Lower leg skin (tissue), 4 donors: Measurements from ENCODE around the gene ZSCAN2. TPM values are rescaled to one million over a fixed set of nuclear protein-coding genes. Genes with fewer than 3 reads are reported as not detected.

ENCODE experiments used
- DNase-seq, 2 donors: peaks; one replicate each; pipeline ENCODE4 v3.0.0-alpha.2; 2019; ENCODE audit warnings: low spot score in 2 of 2
- H3K4me3 ChIP-seq: fragments of 200-600 bp; sonication (generic); 2 replicates; pipeline ENCODE4 v1.5.1; 2017; ENCODE audit warnings: mild to moderate bottlenecking, low read depth; ENCODE audit not compliant: poor library complexity, severe bottlenecking
- POLR2A ChIP-seq, 2 donors: fragments of 450-650 bp; IDR thresholded peaks; one replicate each; pipeline ENCODE4 v1.6.1; 2016 to 2017; ENCODE audit warnings: antibody characterized with exemption in 2 of 2, mild to moderate bottlenecking in 1 of 2, moderate library complexity in 1 of 2
- WGBS, 2 donors: methylation state at CpG; one replicate each; pipeline ENCODE4 v1.1.5; 2018; 5-methylcytosine and 5-hydroxymethylcytosine counted together
- intact Hi-C: fragments of 100-400 bp; cut with DNase I; formaldehyde crosslinking; loops from one replicate; pipeline ENCODE4 v1.15.0; 2023; ENCODE audit warnings: low total_unique reads
- total RNA-seq, 4 donors: library from RNA; depleted of rRNA; stranded (reverse); fragments of >200 nt; gene quantifications; one replicate each; pipeline ENCODE4 v1.1.0, GENCODE V29; 2016
- TF ChIP-seq, protein P1 (sequence below), 3 donors: fragments of 450-650 bp; IDR thresholded peaks; one replicate each; pipeline ENCODE4 v1.5.1; 2016; ENCODE audit warnings: antibody characterized with exemption in 3 of 3, mild to moderate bottlenecking in 3 of 3, moderate library complexity in 2 of 3

ZSCAN2 gene
- total RNA-seq, 4 donors from 2014 or later = 3.0 to 11.4 (median 6.7) TPM

GRCh38 chr15:84659904-84660781, 59.3 kb downstream of the ZSCAN2 start:
- no peak for DNase-seq
- TF ChIP-seq, protein P1, sequence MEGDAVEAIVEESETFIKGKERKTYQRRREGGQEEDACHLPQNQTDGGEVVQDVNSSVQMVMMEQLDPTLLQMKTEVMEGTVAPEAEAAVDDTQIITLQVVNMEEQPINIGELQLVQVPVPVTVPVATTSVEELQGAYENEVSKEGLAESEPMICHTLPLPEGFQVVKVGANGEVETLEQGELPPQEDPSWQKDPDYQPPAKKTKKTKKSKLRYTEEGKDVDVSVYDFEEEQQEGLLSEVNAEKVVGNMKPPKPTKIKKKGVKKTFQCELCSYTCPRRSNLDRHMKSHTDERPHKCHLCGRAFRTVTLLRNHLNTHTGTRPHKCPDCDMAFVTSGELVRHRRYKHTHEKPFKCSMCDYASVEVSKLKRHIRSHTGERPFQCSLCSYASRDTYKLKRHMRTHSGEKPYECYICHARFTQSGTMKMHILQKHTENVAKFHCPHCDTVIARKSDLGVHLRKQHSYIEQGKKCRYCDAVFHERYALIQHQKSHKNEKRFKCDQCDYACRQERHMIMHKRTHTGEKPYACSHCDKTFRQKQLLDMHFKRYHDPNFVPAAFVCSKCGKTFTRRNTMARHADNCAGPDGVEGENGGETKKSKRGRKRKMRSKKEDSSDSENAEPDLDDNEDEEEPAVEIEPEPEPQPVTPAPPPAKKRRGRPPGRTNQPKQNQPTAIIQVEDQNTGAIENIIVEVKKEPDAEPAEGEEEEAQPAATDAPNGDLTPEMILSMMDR (IDR thresholded peaks at IDR 0.05) = no peak
- TF ChIP-seq POLR2A (IDR thresholded peaks at IDR 0.05) = no peak
- intact Hi-C loops = no loop called here
- H3K4me3 ChIP-seq = no peak overlapping the region
- WGBS, 2 donors = 76 to 81% methylated on average over 4 of the region's 4 CpGs

DNA sequence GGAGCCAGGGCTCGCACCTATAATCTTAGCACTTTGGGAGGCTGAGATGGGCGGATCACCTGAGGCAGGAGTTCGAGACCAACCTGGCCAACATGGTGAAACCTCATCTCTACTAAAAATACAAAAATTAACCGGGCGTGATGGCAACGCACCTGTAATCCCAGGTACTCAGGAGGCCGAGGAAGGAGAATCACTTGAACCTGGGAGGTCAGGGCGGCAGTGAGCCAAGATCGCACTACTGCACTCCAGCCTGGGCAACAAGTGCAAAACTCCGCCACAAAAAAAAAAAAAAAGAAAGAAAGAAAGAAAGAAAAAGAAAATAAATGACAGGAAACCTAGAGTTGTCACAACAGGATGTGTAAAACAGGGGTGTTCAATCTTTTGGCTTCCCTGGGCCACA, 60.2 kb downstream of the ZSCAN2 start:
- 89 to 95% methylated on average over 10 of the region's 10 CpGs for WGBS, 2 donors
- TF ChIP-seq, protein P1 (IDR thresholded peaks at IDR 0.05) = no peak
- TF ChIP-seq POLR2A (IDR thresholded peaks at IDR 0.05) = no peak

DNA sequence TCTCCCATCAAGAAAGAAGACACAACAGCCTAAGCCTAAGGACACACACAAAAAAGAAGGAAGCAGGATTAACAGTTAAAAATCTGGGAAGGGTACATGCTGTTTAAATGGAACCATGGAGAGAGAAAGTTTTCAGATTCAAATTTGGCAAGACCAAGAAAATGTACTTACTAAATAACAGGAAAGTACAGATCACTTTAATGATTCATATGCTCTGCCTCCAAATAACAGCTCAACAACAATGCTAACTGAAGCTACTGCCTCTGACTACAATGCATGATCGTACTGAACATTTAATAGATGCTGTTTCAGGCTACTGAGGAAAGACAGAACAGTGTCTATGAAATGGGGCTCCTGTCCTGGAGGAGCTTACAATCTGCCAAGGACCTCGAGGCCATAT, 65.6 kb downstream of the ZSCAN2 start:
- no peak overlapping the region for H3K4me3 ChIP-seq
- no peak for DNase-seq
- 77 to 89% methylated on average over 2 of the region's 2 CpGs for WGBS, 2 donors
- intact Hi-C loops = no loop called here
- TF ChIP-seq, protein P1 (IDR thresholded peaks at IDR 0.05) = no peak
- no peak for TF ChIP-seq POLR2A (IDR thresholded peaks at IDR 0.05)

More for the DNA sequence above, 60.2 kb downstream of the ZSCAN2 start:
- intact Hi-C loops = no loop called here
- H3K4me3 ChIP-seq = no peak overlapping the region
- DNase-seq = no peak

GRCh38 chr15:84668221-84668982, 67.6 kb downstream of the ZSCAN2 start:
- no peak for DNase-seq
- WGBS, 2 donors = 94 to 98% methylated on average over 3 of the region's 3 CpGs
- intact Hi-C loops = no loop called here
- no peak overlapping the region for H3K4me3 ChIP-seq
- no peak for TF ChIP-seq POLR2A (IDR thresholded peaks at IDR 0.05)
- TF ChIP-seq, protein P1 (IDR thresholded peaks at IDR 0.05) = no peak

DNA sequence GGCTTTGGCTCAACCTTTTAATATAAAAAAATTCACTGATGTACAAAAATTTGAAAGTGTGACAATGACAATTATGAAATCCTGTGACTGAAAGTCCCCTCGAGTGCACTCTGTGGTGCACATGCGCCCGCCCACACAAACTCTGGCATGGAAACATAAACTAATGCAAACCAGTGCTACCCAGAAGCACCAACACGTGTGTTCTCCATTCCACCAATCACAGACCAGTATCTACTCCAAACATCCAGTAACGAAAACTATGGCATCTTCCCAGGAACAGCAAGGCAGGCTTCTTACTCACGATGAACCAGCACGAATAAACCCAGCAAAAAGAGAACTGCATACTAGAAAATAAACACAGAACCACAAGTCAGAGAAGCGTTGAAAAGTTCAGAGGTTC, 68.9 kb downstream of the ZSCAN2 start:
- no peak for TF ChIP-seq POLR2A (IDR thresholded peaks at IDR 0.05)
- TF ChIP-seq, protein P1 (IDR thresholded peaks at IDR 0.05) = no peak
- 64 to 73% methylated on average over 8 of the region's 8 CpGs for WGBS, 2 donors
- no peak overlapping the region for H3K4me3 ChIP-seq
- intact Hi-C loops = no loop called here
- DNase-seq = no peak
